ENCODE measurements around the gene ARHGAP21. TPM values are rescaled to one million over a fixed set of nuclear protein-coding genes. Genes with fewer than 3 reads are reported as not detected.

Gene ARHGAP21
- total and polyA plus RNA-seq, 2 experiments from 2014 or later = 15.3 to 44.5 TPM

- Histone ChIP-seq H3K27ac (ENCODE audit: low read depth) (no peak overlapping the region), H3K9me2 (ENCODE audit: insufficient read depth) (no peaks in the 10 kb centered on the region), H3K4me3 (no peak overlapping the region), H3K4me1 (ENCODE audit: insufficient read depth) (no peaks in the 10 kb centered on the region), H3K79me2 (replicated peaks; ENCODE audit: insufficient read depth) (no peaks in the 10 kb centered on the region), H3K36me3 (ENCODE audit: insufficient read depth) (no peaks in the 10 kb centered on the region), H2AFZ (no peak overlapping the region), H4K20me1 (replicated peaks; ENCODE audit: insufficient read depth) (no peaks in the 10 kb centered on the region; the same call in 1 of the 2 replicates), H3K27me3 (ENCODE audit: insufficient read depth) (no peaks in the 10 kb centered on the region), H3F3A (replicated peaks; ENCODE audit: low read depth) (no peaks in the 10 kb centered on the region), H3K4me2 (no peak overlapping the region)
- no peak overlapping the region for H3K27ac Mint-ChIP-seq
- H3K9me3 Mint-ChIP-seq = no peaks in the 10 kb centered on the region
- DNase-seq (ENCODE audit: low spot score) = no peak
- H3K27me3 Mint-ChIP-seq (ENCODE audit: insufficient read depth, low read depth, poor library complexity) = no peaks in the 10 kb centered on the region
- no peak for TF ChIP-seq POLR2AphosphoS5 (IDR thresholded peaks at IDR 0.05; ENCODE audit: low read depth)
- TF ChIP-seq ZNF114 (CRISPR knock-in tag; IDR thresholded peaks at IDR 0.05) = no peak
- TF ChIP-seq REST (IDR thresholded peaks at IDR 0.05; ENCODE audit: unreplicated experiment) = no peak
- TF ChIP-seq EZH2phosphoT487 (IDR thresholded peaks at IDR 0.05; ENCODE audit: unreplicated experiment) = no peak
- TF ChIP-seq CREB1 (CRISPR knock-in tag; IDR thresholded peaks at IDR 0.05; ENCODE audit: low read depth) = no peak
- no peak for TF ChIP-seq ETS1 (IDR thresholded peaks at IDR 0.05)
- no peak for TF ChIP-seq EZH2 (IDR thresholded peaks at IDR 0.05; ENCODE audit: low read depth, unreplicated experiment)
- no peak for TF ChIP-seq ZNF462 (CRISPR knock-in tag; IDR thresholded peaks at IDR 0.05)
- no peak for TF ChIP-seq ZNF331 (CRISPR knock-in tag; IDR thresholded peaks at IDR 0.05; ENCODE audit: low read depth)
- no peak for TF ChIP-seq NANOG (IDR thresholded peaks at IDR 0.05; ENCODE audit: borderline replicate concordance)
- TF ChIP-seq JUNB (IDR thresholded peaks at IDR 0.05; ENCODE audit: unreplicated experiment) = no peak
- TF ChIP-seq STAT1 (IDR thresholded peaks at IDR 0.05; ENCODE audit: unreplicated experiment) = no peak
- TF ChIP-seq CTCF (conservative IDR thresholded peaks at IDR 0.05; ENCODE audit: low read depth in 2 of 2) = no peak
- no peaks in the 10 kb centered on the region for H3K36me3 Mint-ChIP-seq (ENCODE audit: low read depth)
- no peak overlapping the region for H3K4me3 Mint-ChIP-seq
- ATAC-seq = no peak
- H3K4me1 Mint-ChIP-seq = no peaks in the 10 kb centered on the region
Measured at GRCh38 chr10:24616536-24616935, 107.2 kb downstream of the ARHGAP21 start.

All from GM23338 (cell line).